GM10248 (cell line): ENCODE measurements around the gene TAGLN.

ENCODE experiments used
- CTCF ChIA-PET: fragments of 300-600 bp; sonication (Branson Sonifier 250); formaldehyde crosslinking; extraction: SDS; loops from one replicate; lab custom pipeline; 2021; ENCODE audit warnings: antibody characterized with exemption; lab: Yijun Ruan, JAX
- POLR2A ChIA-PET: fragments of 350-650 bp; sonication (Branson Sonifier 250); formaldehyde crosslinking; extraction: SDS; loops from one replicate; lab custom pipeline; 2020; ENCODE audit warnings: antibody characterized with exemption; lab: Yijun Ruan, JAX
- DNase-seq: peaks from one replicate; pipeline ENCODE4 v3.0.0; 2012; ENCODE audit errors: extremely low spot score
- CTCF ChIP-seq: IDR thresholded peaks from 2 replicates; pipeline ENCODE4 v1.5.1; 2012; ENCODE audit warnings: mild to moderate bottlenecking, low read depth; ENCODE audit errors: extremely low read depth, missing control alignments, control extremely low read depth

TAGLN gene

GRCh38 chr11:117183724-117184349, 15.3 kb upstream of the TAGLN start:
- ChIA-PET POLR2A (no interaction called here), CTCF (interaction anchor here (1.2 to 7.7 kb wide), 2 partner anchors 35 to 44 kb away, joined by 3 to 118 read pairs; partner anchors contain the start of gene PCSK7)
- no peak for TF ChIP-seq CTCF
- no peak for DNase-seq

- peak; percentile 65 for DNase-seq
- ChIA-PET CTCF (interaction anchor here (0.7 to 1.2 kb wide), 2 partner anchors 24 to 40 kb away, joined by 3 to 6 read pairs; no protein-coding TSS in a partner anchor), POLR2A (interaction anchor here (0.6 kb wide), 2 partner anchors 17 to 389 kb away, joined by 4 to 6 read pairs; no protein-coding TSS in a partner anchor)
- TF ChIP-seq CTCF, result no peak
These were observed 13.3 kb upstream of the TAGLN start for GRCh38 chr11:117185736-117186430.

- no peak for TF ChIP-seq CTCF
- ChIA-PET POLR2A (interaction anchor here (0.6 kb wide), 1 partner anchor 16 kb away, joined by 4 read pairs; no protein-coding TSS in a partner anchor), CTCF (interaction anchor here (1.2 kb wide), 1 partner anchor 40 kb away, joined by 6 read pairs; no protein-coding TSS in a partner anchor)
- no peak for DNase-seq
These were observed 12.8 kb upstream of the TAGLN start for GRCh38 chr11:117186431-117186761.

GRCh38 chr11:117187007-117187406, 12.2 kb upstream of the TAGLN start:
- peak; percentile 24 for DNase-seq
- ChIA-PET POLR2A (no interaction called here), CTCF (no interaction called here)
- TF ChIP-seq CTCF, result no peak

GRCh38 chr11:117187428-117187798, 11.8 kb upstream of the TAGLN start:
- CTCF ChIA-PET, result interaction anchor here (1.7 kb wide), 1 partner anchor 9 kb away, joined by 7 read pairs; the partner anchor contains the start of gene SIDT2
- no peak for DNase-seq
- POLR2A ChIA-PET, result no interaction called here
- no peak for TF ChIP-seq CTCF

- DNase-seq, result peak; percentile 15
- ChIA-PET POLR2A (interaction anchor here (0.6 to 1.4 kb wide), 2 partner anchors 8 to 43 kb away, joined by 5 read pairs; no protein-coding TSS in a partner anchor), CTCF (interaction anchor here (1.6 to 1.7 kb wide), 2 partner anchors 9 to 10 kb away, joined by 5 to 7 read pairs; partner anchors contain the start of gene SIDT2)
- no peak for TF ChIP-seq CTCF
These were observed 11.2 kb upstream of the TAGLN start for GRCh38 chr11:117187799-117188481.
